VCaP (cell line): Measurements from ENCODE around the gene STX5.

Experiments
- H3K27ac ChIP-seq: fragments of 450-650 bp; 2 replicates; pipeline ENCODE4 v1.5.1; 2017
- CTCF ChIP-seq: fragments of 450-650 bp; conservative IDR thresholded peaks from 2 replicates; pipeline ENCODE4 v1.5.1; 2017; ENCODE audit warnings: mild to moderate bottlenecking, moderate library complexity

The STX5 gene

GRCh38 chr11:62874851-62875250, 43.0 kb upstream of the STX5 start:
- TF ChIP-seq CTCF = no peak

GRCh38 chr11:62865635-62866034, 33.8 kb upstream of the STX5 start:
- TF ChIP-seq CTCF = no peak
- no peak overlapping the region for H3K27ac ChIP-seq

More at GRCh38 chr11:62874851-62875250, 43.0 kb upstream of the STX5 start:
- peak overlapping the region; percentile 92 for H3K27ac ChIP-seq

- peak overlapping the region; percentile 96 for H3K27ac ChIP-seq
- no peak for TF ChIP-seq CTCF
Observed at GRCh38 chr11:62863687-62864335, 32.0 kb upstream of the STX5 start.

- H3K27ac ChIP-seq = peak overlapping the region; percentile 96
Observed at GRCh38 chr11:62861564-62862192, 29.8 kb upstream of the STX5 start.

GRCh38 chr11:62860835-62861563, 29.1 kb upstream of the STX5 start:
- TF ChIP-seq CTCF = no peak
- peak overlapping the region; percentile 96 for H3K27ac ChIP-seq

GRCh38 chr11:62859281-62859703, 27.4 kb upstream of the STX5 start:
- H3K27ac ChIP-seq = peak overlapping the region; percentile 96

GRCh38 chr11:62858201-62858600, 26.4 kb upstream of the STX5 start:
- H3K27ac ChIP-seq = peak overlapping the region; percentile 96

GRCh38 chr11:62857541-62857982, 25.7 kb upstream of the STX5 start:
- no peak for TF ChIP-seq CTCF
- peak overlapping the region; percentile 96 for H3K27ac ChIP-seq

More at GRCh38 chr11:62858201-62858600, 26.4 kb upstream of the STX5 start:
- no peak for TF ChIP-seq CTCF
